ENCODE data around the gene NKD2.

The NKD2 gene

GRCh38 chr5:997711-998110 is 10.9 kb upstream of the NKD2 start:
- no peaks in the 10 kb centered on the region for H3K9me2 ChIP-seq (replicated peaks; ENCODE audit: control insufficient read depth, low read length)
- no peaks in the 10 kb centered on the region for H3K79me2 ChIP-seq (ENCODE audit: control insufficient read depth, low read length)
- no peaks in the 10 kb centered on the region for H3K9me3 ChIP-seq (ENCODE audit: control insufficient read depth, insufficient read depth, low read length)
- H3K27ac ChIP-seq (ENCODE audit: low read depth, low read length), result no peak overlapping the region
- no peaks in the 10 kb centered on the region for H3K27me3 ChIP-seq (ENCODE audit: control insufficient read depth, low read length)
- H3K4me3 ChIP-seq (ENCODE audit: low read length), result no peak overlapping the region
- H3F3A ChIP-seq (ENCODE audit: control insufficient read depth, insufficient read depth), result no peaks in the 10 kb centered on the region
- no peak overlapping the region for H3K4me2 ChIP-seq (ENCODE audit: low read length)
- TF ChIP-seq CTCF (IDR thresholded peaks at IDR 0.05; ENCODE audit: low read depth, low read length, poor library complexity, severe bottlenecking) (no peak), EZH2phosphoT487 (IDR thresholded peaks at IDR 0.05; ENCODE audit: borderline replicate concordance, low read length) (no peak)
- no peaks in the 10 kb centered on the region for H4K20me1 ChIP-seq (ENCODE audit: control insufficient read depth, insufficient read depth, low read depth, low read length)
- H3K4me1 ChIP-seq (ENCODE audit: control insufficient read depth, low read length), result no peaks in the 10 kb centered on the region
- H3K36me3 ChIP-seq (ENCODE audit: control insufficient read depth, low read length), result no peaks in the 10 kb centered on the region

GRCh38 chr5:998246-999031 is 10.2 kb upstream of the NKD2 start:
- Histone ChIP-seq H3K4me1 (ENCODE audit: control insufficient read depth, low read length) (no peaks in the 10 kb centered on the region), H3K9me2 (replicated peaks; ENCODE audit: control insufficient read depth, low read length) (no peaks in the 10 kb centered on the region), H3K79me2 (ENCODE audit: control insufficient read depth, low read length) (no peaks in the 10 kb centered on the region), H3F3A (ENCODE audit: control insufficient read depth, insufficient read depth) (no peaks in the 10 kb centered on the region), H3K36me3 (ENCODE audit: control insufficient read depth, low read length) (no peaks in the 10 kb centered on the region), H3K9me3 (ENCODE audit: control insufficient read depth, insufficient read depth, low read length) (no peaks in the 10 kb centered on the region), H3K4me3 (ENCODE audit: low read length) (no peak overlapping the region), H3K27me3 (ENCODE audit: control insufficient read depth, low read length) (no peaks in the 10 kb centered on the region), H4K20me1 (ENCODE audit: control insufficient read depth, insufficient read depth, low read depth, low read length) (no peaks in the 10 kb centered on the region), H3K4me2 (ENCODE audit: low read length) (no peak overlapping the region), H3K27ac (ENCODE audit: low read depth, low read length) (no peak overlapping the region)
- TF ChIP-seq EZH2phosphoT487 (IDR thresholded peaks at IDR 0.05; ENCODE audit: borderline replicate concordance, low read length) (no peak), CTCF (IDR thresholded peaks at IDR 0.05; ENCODE audit: low read depth, low read length, poor library complexity, severe bottlenecking) (no peak)

GRCh38 chr5:999032-999501 is 9.5 kb upstream of the NKD2 start:
- no peaks in the 10 kb centered on the region for H3K4me1 ChIP-seq (ENCODE audit: control insufficient read depth, low read length)
- H3K9me2 ChIP-seq (replicated peaks; ENCODE audit: control insufficient read depth, low read length), result no peaks in the 10 kb centered on the region
- H3K4me3 ChIP-seq (ENCODE audit: low read length), result no peak overlapping the region
- no peaks in the 10 kb centered on the region for H4K20me1 ChIP-seq (ENCODE audit: control insufficient read depth, insufficient read depth, low read depth, low read length)
- no peaks in the 10 kb centered on the region for H3K79me2 ChIP-seq (ENCODE audit: control insufficient read depth, low read length)
- H3K4me2 ChIP-seq (ENCODE audit: low read length), result no peak overlapping the region
- no peaks in the 10 kb centered on the region for H3K27me3 ChIP-seq (ENCODE audit: control insufficient read depth, low read length)
- no peaks in the 10 kb centered on the region for H3K36me3 ChIP-seq (ENCODE audit: control insufficient read depth, low read length)
- no peaks in the 10 kb centered on the region for H3F3A ChIP-seq (ENCODE audit: control insufficient read depth, insufficient read depth)
- no peak overlapping the region for H3K27ac ChIP-seq (ENCODE audit: low read depth, low read length)
- TF ChIP-seq CTCF (IDR thresholded peaks at IDR 0.05; ENCODE audit: low read depth, low read length, poor library complexity, severe bottlenecking), result no peak
- TF ChIP-seq EZH2phosphoT487 (IDR thresholded peaks at IDR 0.05; ENCODE audit: borderline replicate concordance, low read length), result no peak
- no peaks in the 10 kb centered on the region for H3K9me3 ChIP-seq (ENCODE audit: control insufficient read depth, insufficient read depth, low read length)

Measured in DOHH2 (cell line).